Activated naive CD8-positive, alpha-beta T cell treated with anti-CD3 and anti-CD28 coated beads for 36 hours (primary cell): ENCODE data around the gene MS4A15. TPM values are rescaled to one million over a fixed set of nuclear protein-coding genes. Genes with fewer than 3 reads are reported as not detected.

Experiments used
- DNase-seq: peaks from one replicate; pipeline ENCODE4 v3.0.0; 2021
- H3K27ac Mint-ChIP-seq: one replicate; pipeline ENCODE4 v1.8.0; 2022; ENCODE audit warnings: mild to moderate bottlenecking, moderate library complexity, mixed read lengths
- H3K27me3 Mint-ChIP-seq: one replicate; pipeline ENCODE4 v1.8.0; 2022; ENCODE audit warnings: mild to moderate bottlenecking, mixed read lengths
- H3K36me3 Mint-ChIP-seq: one replicate; pipeline ENCODE4 v1.8.0; 2021; ENCODE audit warnings: mild to moderate bottlenecking, mixed read lengths
- H3K4me1 Mint-ChIP-seq: one replicate; pipeline ENCODE4 v1.8.0; 2021; ENCODE audit warnings: mixed read lengths
- H3K4me3 Mint-ChIP-seq: one replicate; pipeline ENCODE4 v1.8.0; 2022; ENCODE audit warnings: mild to moderate bottlenecking, moderate library complexity, mixed read lengths
- H3K9me3 Mint-ChIP-seq: one replicate; pipeline ENCODE4 v1.8.0; 2022; ENCODE audit warnings: mixed read lengths
- total RNA-seq, 2 experiments: library from RNA; stranded (reverse); gene quantifications; one replicate each; pipeline ENCODE4 v1.2.3, GENCODE V29; 2021

MS4A15 gene
- total RNA-seq, 2 experiments from 2014 or later: not detected

GRCh38 chr11:60825118-60825517, 68.5 kb downstream of the MS4A15 start:
- Mint-ChIP-seq H3K27ac (no peak overlapping the region), H3K4me3 (no peak overlapping the region), H3K9me3 (no peaks in the 10 kb centered on the region), H3K36me3 (no peaks in the 10 kb centered on the region), H3K4me1 (no peaks in the 10 kb centered on the region), H3K27me3 (no peaks in the 10 kb centered on the region)
- no peak for DNase-seq

GRCh38 chr11:60825790-60826189, 69.1 kb downstream of the MS4A15 start:
- no peak overlapping the region for H3K27ac Mint-ChIP-seq

More at GRCh38 chr11:60825790-60826189, 69.1 kb downstream of the MS4A15 start:
- H3K4me1 Mint-ChIP-seq: peaks cover 1% of the 10 kb centered on the region
- no peak for DNase-seq
- no peaks in the 10 kb centered on the region for H3K9me3 Mint-ChIP-seq
- H3K27me3 Mint-ChIP-seq: no peaks in the 10 kb centered on the region
- H3K4me3 Mint-ChIP-seq: no peak overlapping the region
- no peaks in the 10 kb centered on the region for H3K36me3 Mint-ChIP-seq

Other genes with a start within 250 kb of the MS4A15 start
- not detected for gene MS4A13, start 241.5 kb upstream of the MS4A15 start, total RNA-seq
- not detected for gene MS4A8, start 57.3 kb upstream of the MS4A15 start, total RNA-seq
- gene MS4A18, start 32.1 kb upstream of the MS4A15 start, total RNA-seq: not detected
- not detected for gene MS4A10, start 28.5 kb downstream of the MS4A15 start, total RNA-seq
- 10 to 100 TPM; 94.4 to 96.3 TPM for gene CCDC86, start 85.2 kb downstream of the MS4A15 start, total RNA-seq
- gene PTGDR2, start 99.1 kb downstream of the MS4A15 start, total RNA-seq: under 1 TPM; 0.12 to 0.16 TPM
- not detected for gene ZP1, start 110.7 kb downstream of the MS4A15 start, total RNA-seq
- 100 to 1,000 TPM; 209 to 213 TPM for gene PRPF19, start 149.7 kb downstream of the MS4A15 start, total RNA-seq
- gene TMEM109, start 157.3 kb downstream of the MS4A15 start, total RNA-seq: 100 to 1,000 TPM; 109 to 113 TPM
- 1 to 10 TPM; 1.3 to 1.4 TPM for gene TMEM132A, start 167.6 kb downstream of the MS4A15 start, total RNA-seq
- 1 to 10 TPM; 6.3 to 6.9 TPM for gene SLC15A3, start 195.3 kb downstream of the MS4A15 start, total RNA-seq
- gene CD6, start 214.8 kb downstream of the MS4A15 start, total RNA-seq: 100 to 1,000 TPM; 167 to 169 TPM